A375 (cell line): Measurements from ENCODE around the gene ACHE. TPM values are rescaled to one million over a fixed set of nuclear protein-coding genes. Genes with fewer than 3 reads are reported as not detected.

ENCODE experiments used
- small RNA-seq: library from RNA; depleted of rRNA; stranded (forward); fragments of <200 nt; gene quantifications from one replicate; pipeline ENCODE3, GENCODE V24; 2014
- total RNA-seq: library from RNA; depleted of rRNA; stranded (reverse); fragments of >200 nt; shearing (Covaris generic); gene quantifications from 2 replicates; pipeline ENCODE4 v1.2.3, GENCODE V29; 2014; rRNA removed

The ACHE gene
- 0.29 TPM in 1 of 2 replicates, not detected in the other for total RNA-seq

GRCh38 chr7:100895701-100895955 is at the start of gene ACHE:
Gene ACHE (minus strand): TSS chr7:100895888. CDS start chr7:100894232, 1,656 bp downstream.

DNA sequence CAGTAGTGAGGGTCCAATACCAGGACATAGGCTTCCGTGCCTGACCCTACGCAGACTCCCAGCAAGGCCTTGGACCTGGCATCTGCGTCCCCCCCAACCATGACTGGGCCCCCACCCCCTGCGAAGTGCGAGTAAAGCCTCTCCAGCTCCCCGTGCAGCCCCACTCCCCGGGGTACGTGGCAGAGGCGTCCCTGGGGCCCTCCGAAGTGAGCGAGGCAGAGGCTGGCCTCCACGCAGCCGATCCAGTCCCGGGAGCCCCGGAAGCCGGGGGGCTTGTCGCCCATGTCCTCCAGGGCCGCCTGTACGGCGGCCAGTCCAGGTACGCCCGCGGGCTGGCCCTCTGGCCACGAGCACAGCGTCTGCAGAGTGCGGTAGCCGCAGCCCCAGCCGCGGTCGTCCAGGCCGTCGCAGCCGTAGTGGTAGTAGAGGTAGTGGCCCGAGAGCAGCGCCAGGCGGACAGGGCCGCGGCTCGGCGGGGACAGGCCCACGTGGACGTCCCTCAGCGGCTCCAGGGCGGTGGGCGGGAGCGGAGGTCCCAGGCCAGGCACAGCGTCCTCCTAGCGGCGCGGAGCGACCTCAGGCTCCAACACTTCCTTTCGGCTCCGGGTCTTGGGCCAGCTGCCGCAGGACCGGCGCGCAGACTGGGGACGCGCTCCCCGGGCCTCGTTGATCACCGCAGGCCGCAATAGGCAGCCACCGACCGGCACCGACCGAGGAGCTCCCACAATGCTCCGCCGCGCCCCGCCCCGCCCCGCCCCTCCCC is 6.5 kb downstream of the ACHE start, which contains the start of gene UFSP1:
Gene UFSP1, minus strand, starts transcription at position 728 of the 763 bp plus-strand sequence. Its CDS starts 444 bp downstream, at position 284.

DNA sequence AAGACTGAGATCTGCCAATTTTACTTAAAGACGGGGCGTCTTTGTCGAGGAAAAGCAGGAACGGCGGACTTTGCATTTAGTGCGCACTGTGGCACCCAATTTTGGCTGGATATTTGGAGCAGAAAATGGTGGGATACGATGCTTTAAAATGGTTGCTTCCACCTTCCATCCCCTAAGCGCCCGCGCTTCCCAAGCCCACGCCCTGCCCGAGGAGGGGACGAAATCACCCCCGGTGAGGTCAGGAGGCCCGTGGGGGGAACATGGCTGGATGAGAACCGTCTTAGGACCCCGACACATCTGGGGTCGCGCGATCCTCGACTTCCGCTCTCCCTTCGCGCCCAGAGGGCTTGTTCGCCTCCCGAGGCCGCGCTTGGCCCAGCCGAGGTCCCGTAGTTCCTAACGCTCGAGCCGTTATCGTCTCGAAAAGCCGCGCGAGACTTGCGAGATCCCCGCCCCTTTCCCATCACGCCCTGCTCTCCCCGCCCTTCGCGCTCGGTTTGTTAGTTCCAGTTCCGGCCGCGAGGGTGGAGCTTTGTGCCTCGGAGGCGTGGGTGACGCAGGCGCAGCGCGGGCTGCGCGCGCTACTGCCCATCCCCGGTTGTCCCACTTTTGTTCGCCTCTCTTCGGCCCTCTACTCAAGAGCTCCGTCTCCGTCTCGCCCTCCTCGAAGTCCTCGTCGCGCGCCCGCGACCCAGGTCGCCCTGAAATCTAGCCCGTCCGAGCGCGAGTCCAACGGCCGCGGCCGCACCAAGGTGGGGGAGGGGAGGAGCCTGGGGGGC is 20.9 kb downstream of the ACHE start, which contains the start of gene SRRT:
Gene SRRT, plus strand, starts transcription at position 527 of the 779 bp plus-strand sequence. CDS start 488 bp downstream, outside the sequence.

GRCh38 chr7:100867040-100867775 is 28.5 kb downstream of the ACHE start, which contains the start of gene TRIP6:
Gene TRIP6 (plus strand): TSS chr7:100867387. CDS start chr7:100867498, 111 bp downstream.

GRCh38 chr7:100852048-100852872 is 43.4 kb downstream of the ACHE start, which contains the start of gene SLC12A9:
Gene SLC12A9 (plus strand): TSS chr7:100852713. CDS start chr7:100854198, 1,485 bp downstream.

Small RNA genes within 50 kb of the gene (small RNA-seq; reads per million reads assigned to genes)
- gene RN7SL549P (not detected), gene RPS29P15 (not detected)

Other genes with a start within 250 kb of the ACHE start
- gene ACTL6B, start 239.4 kb downstream of the ACHE start, total RNA-seq, result not detected in 2 replicates
- 96.3 and 114 TPM in 2 replicates for gene GNB2, start 222.1 kb downstream of the ACHE start, total RNA-seq
- 25.1 and 25.2 TPM in 2 replicates for gene GIGYF1, start 201.6 kb downstream of the ACHE start, total RNA-seq
- gene POP7, start 189.8 kb downstream of the ACHE start, total RNA-seq, result 94.5 and 103 TPM in 2 replicates
- not detected in 2 replicates for gene EPO, start 175.4 kb downstream of the ACHE start, total RNA-seq
- not detected in 2 replicates for gene ZAN, start 162.3 kb downstream of the ACHE start, total RNA-seq
- gene EPHB4, start 68.4 kb downstream of the ACHE start, total RNA-seq, result 36.7 and 37.4 TPM in 2 replicates
- gene SLC12A9, start 43.2 kb downstream of the ACHE start, total RNA-seq, result 10.4 and 12.2 TPM in 2 replicates
- gene TRIP6, start 28.5 kb downstream of the ACHE start, total RNA-seq, result 76.9 and 86.3 TPM in 2 replicates
- 127 and 132 TPM in 2 replicates for gene SRRT, start 20.8 kb downstream of the ACHE start, total RNA-seq
- gene UFSP1, start 6.2 kb downstream of the ACHE start, total RNA-seq, result 12.3 and 16.0 TPM in 2 replicates
- not detected in 2 replicates for gene MUC3A, start 53.6 kb upstream of the ACHE start, total RNA-seq
- not detected in 2 replicates for gene MUC12, start 73.7 kb upstream of the ACHE start, total RNA-seq
- not detected in 2 replicates for gene MUC17, start 124.2 kb upstream of the ACHE start, total RNA-seq
- 11.0 and 13.3 TPM in 2 replicates for gene TRIM56, start 189.6 kb upstream of the ACHE start, total RNA-seq
- gene SERPINE1, start 231.2 kb upstream of the ACHE start, total RNA-seq, result 1.4 TPM in 2 replicates